ENCODE data around the gene CMTM7. TPM values are rescaled to one million over a fixed set of nuclear protein-coding genes. Genes with fewer than 3 reads are reported as not detected.

The CMTM7 gene
- total RNA-seq, 1 donor from 2014 or later = 11.8 TPM

GRCh38 chr3:32379831-32380500 is 11.7 kb upstream of the CMTM7 start:
- no peak overlapping the region for H3K27ac Mint-ChIP-seq
- H2AFZ ChIP-seq (replicated peaks) = no peak overlapping the region
- H3K4me1 Mint-ChIP-seq = peaks cover 45% of the 10 kb centered on the region
- no peak overlapping the region for H3K4me2 ChIP-seq
- H3K27me3 ChIP-seq = no peaks in the 10 kb centered on the region
- peaks cover 12% of the 10 kb centered on the region for H3K27me3 Mint-ChIP-seq (ENCODE audit: insufficient read depth, low read depth)
- TF ChIP-seq EZH2phosphoT487 (IDR thresholded peaks at IDR 0.05) (no peak), CTCF (IDR thresholded peaks at IDR 0.05) (no peak), EZH2 (IDR thresholded peaks at IDR 0.05) (no peak)
- no peak overlapping the region for H3K27ac ChIP-seq
- no peaks in the 10 kb centered on the region for H3K36me3 Mint-ChIP-seq
- no peaks in the 10 kb centered on the region for H3K9me3 ChIP-seq (ENCODE audit: low read depth)
- H3K4me3 ChIP-seq = no peak overlapping the region
- DNase-seq (ENCODE audit: low spot score) = no peak
- no peaks in the 10 kb centered on the region for H3K9me3 Mint-ChIP-seq
- H3K4me1 ChIP-seq = peaks cover 10% of the 10 kb centered on the region
- H3F3A ChIP-seq (ENCODE audit: low read depth) = no peaks in the 10 kb centered on the region
- no peak overlapping the region for H3K4me3 Mint-ChIP-seq
- H4K20me1 ChIP-seq (ENCODE audit: low read depth) = no peaks in the 10 kb centered on the region
- H3K79me2 ChIP-seq (ENCODE audit: low read depth) = no peaks in the 10 kb centered on the region
- H3K9ac ChIP-seq = no peak overlapping the region
- no peaks in the 10 kb centered on the region for H3K36me3 ChIP-seq

GRCh38 chr3:32381922-32382321 is 9.7 kb upstream of the CMTM7 start:
- H3K36me3 Mint-ChIP-seq = no peaks in the 10 kb centered on the region
- H3K9me3 Mint-ChIP-seq = no peaks in the 10 kb centered on the region
- H3K27ac Mint-ChIP-seq = no peak overlapping the region
- H3K9ac ChIP-seq = no peak overlapping the region
- no peak overlapping the region for H3K4me3 Mint-ChIP-seq
- TF ChIP-seq EZH2 (IDR thresholded peaks at IDR 0.05) = no peak
- no peak for TF ChIP-seq EZH2phosphoT487 (IDR thresholded peaks at IDR 0.05)
- no peak for TF ChIP-seq CTCF (IDR thresholded peaks at IDR 0.05)
- H2AFZ ChIP-seq (replicated peaks) = no peak overlapping the region
- H3K27ac ChIP-seq = no peak overlapping the region
- H3K9me3 ChIP-seq (ENCODE audit: low read depth) = no peaks in the 10 kb centered on the region
- no peak overlapping the region for H3K4me2 ChIP-seq
- peaks cover 48% of the 10 kb centered on the region for H3K4me1 Mint-ChIP-seq
- no peaks in the 10 kb centered on the region for H4K20me1 ChIP-seq (ENCODE audit: low read depth)
- no peak overlapping the region for H3K4me3 ChIP-seq
- H3K79me2 ChIP-seq (ENCODE audit: low read depth) = no peaks in the 10 kb centered on the region
- no peaks in the 10 kb centered on the region for H3K27me3 ChIP-seq
- H3K4me1 ChIP-seq = peaks cover 19% of the 10 kb centered on the region
- no peak for DNase-seq (ENCODE audit: low spot score)
- peaks cover 8% of the 10 kb centered on the region for H3K27me3 Mint-ChIP-seq (ENCODE audit: insufficient read depth, low read depth)
- no peaks in the 10 kb centered on the region for H3K36me3 ChIP-seq
- H3F3A ChIP-seq (ENCODE audit: low read depth) = no peaks in the 10 kb centered on the region

GRCh38 chr3:32383136-32383711 is 8.4 kb upstream of the CMTM7 start:
- Mint-ChIP-seq H3K27me3 (ENCODE audit: insufficient read depth, low read depth) (peaks cover 10% of the 10 kb centered on the region), H3K27ac (no peak overlapping the region)
- no peaks in the 10 kb centered on the region for H3K79me2 ChIP-seq (ENCODE audit: low read depth)

More at GRCh38 chr3:32383136-32383711, 8.4 kb upstream of the CMTM7 start:
- no peak overlapping the region for H3K4me2 ChIP-seq
- Mint-ChIP-seq H3K36me3 (no peaks in the 10 kb centered on the region), H3K4me1 (peaks cover 42% of the 10 kb centered on the region), H3K9me3 (no peaks in the 10 kb centered on the region), H3K4me3 (no peak overlapping the region)
- no peak for DNase-seq (ENCODE audit: low spot score)
- TF ChIP-seq EZH2phosphoT487 (IDR thresholded peaks at IDR 0.05) (no peak), CTCF (IDR thresholded peaks at IDR 0.05) (no peak), EZH2 (IDR thresholded peaks at IDR 0.05) (no peak)
- no peak overlapping the region for H3K4me3 ChIP-seq
- H3K4me1 ChIP-seq = peaks cover 19% of the 10 kb centered on the region
- H4K20me1 ChIP-seq (ENCODE audit: low read depth) = no peaks in the 10 kb centered on the region
- H3K27me3 ChIP-seq = no peaks in the 10 kb centered on the region
- no peaks in the 10 kb centered on the region for H3K9me3 ChIP-seq (ENCODE audit: low read depth)
- no peak overlapping the region for H3K27ac ChIP-seq
- no peak overlapping the region for H3K9ac ChIP-seq
- H2AFZ ChIP-seq (replicated peaks) = no peak overlapping the region
- H3F3A ChIP-seq (ENCODE audit: low read depth) = no peaks in the 10 kb centered on the region
- no peaks in the 10 kb centered on the region for H3K36me3 ChIP-seq

Data from neural progenitor cell (in vitro differentiated cells).